OCI-LY1 (cell line): ENCODE measurements around the gene SH3RF3.

Source experiments
- H2AFZ ChIP-seq: fragments of 200-600 bp; sonication (generic), shearing (Covaris generic); 2 replicates; pipeline ENCODE4 v1.6.0; 2014; ENCODE audit warnings: antibody characterized with exemption, mild to moderate bottlenecking, low read length
- H3F3A ChIP-seq: fragments of 200-600 bp; sonication (generic), shearing (Covaris generic); 2 replicates; pipeline ENCODE4 v1.6.0; 2014; ENCODE audit warnings: mild to moderate bottlenecking, antibody characterized with exemption, low read length, moderate library complexity; ENCODE audit not compliant: insufficient read depth
- H3K27ac ChIP-seq: fragments of 200-600 bp; sonication (generic); 2 replicates; pipeline ENCODE4 v1.5.1; 2014; ENCODE audit warnings: low read length, mixed run types, mild to moderate bottlenecking, low read depth; ENCODE audit not compliant: poor library complexity, severe bottlenecking
- H3K27me3 ChIP-seq: fragments of 200-600 bp; sonication (generic); 2 replicates; pipeline ENCODE4 v1.6.0; 2014; ENCODE audit warnings: antibody characterized with exemption, mild to moderate bottlenecking, low read length, moderate library complexity; ENCODE audit not compliant: insufficient read depth
- H3K36me3 ChIP-seq: fragments of 200-600 bp; sonication (generic); 2 replicates; pipeline ENCODE4 v1.6.1; 2014; ENCODE audit warnings: mild to moderate bottlenecking, antibody characterized with exemption, low read length, moderate library complexity, mixed read lengths; ENCODE audit not compliant: insufficient read depth
- H3K4me1 ChIP-seq: fragments of 200-600 bp; sonication (generic); 2 replicates; pipeline ENCODE4 v1.5.1; 2014; ENCODE audit warnings: mild to moderate bottlenecking, low read length, moderate library complexity; ENCODE audit not compliant: insufficient read depth, severe bottlenecking
- H3K4me2 ChIP-seq: fragments of 200-600 bp; sonication (generic), shearing (Covaris generic); 2 replicates; pipeline ENCODE4 v1.6.1; 2014; ENCODE audit warnings: low read length
- H3K4me3 ChIP-seq: fragments of 200-600 bp; sonication (generic); 2 replicates; pipeline ENCODE4 v1.5.1; 2014; ENCODE audit warnings: low read length, low read depth, mild to moderate bottlenecking, mixed read lengths; ENCODE audit not compliant: poor library complexity, severe bottlenecking
- H3K79me2 ChIP-seq: fragments of 200-600 bp; shearing (Covaris generic); 2 replicates; pipeline ENCODE4 v1.6.1; 2016; ENCODE audit warnings: mixed run types, low read length, mixed read lengths; ENCODE audit not compliant: insufficient read depth
- H3K9ac ChIP-seq: fragments of 200-600 bp; sonication (generic), shearing (Covaris generic); 2 replicates; pipeline ENCODE4 v1.6.1; 2014; ENCODE audit warnings: mild to moderate bottlenecking, low read length, mixed read lengths
- H3K9me2 ChIP-seq: fragments of 200-600 bp; sonication (generic), shearing (Covaris generic); 2 replicates; pipeline ENCODE4 v1.6.1; 2014; ENCODE audit warnings: low read depth, mild to moderate bottlenecking, low read length, mixed read lengths
- H3K9me3 ChIP-seq: fragments of 200-600 bp; shearing (Covaris generic); 2 replicates; pipeline ENCODE4 v1.6.1; 2014; ENCODE audit warnings: low read length, mixed read lengths
- H4K20me1 ChIP-seq: fragments of 200-600 bp; sonication (generic), shearing (Covaris generic); 2 replicates; pipeline ENCODE4 v1.6.0; 2016; ENCODE audit warnings: mild to moderate bottlenecking, low read length; ENCODE audit not compliant: insufficient read depth
- EZH2 ChIP-seq: fragments of 200-600 bp; sonication (generic), shearing (Covaris generic); IDR thresholded peaks from 2 replicates; pipeline ENCODE4 v1.8.0; 2017; ENCODE audit warnings: borderline replicate concordance, mixed run types, mild to moderate bottlenecking, antibody characterized with exemption, low read length, moderate library complexity, mixed read lengths
- TF ChIP-seq, protein P1 (sequence below): fragments of 200-600 bp; sonication (generic), shearing (Covaris generic); IDR thresholded peaks from 2 replicates; pipeline ENCODE4 v1.5.1; 2017; ENCODE audit warnings: mild to moderate bottlenecking, antibody characterized with exemption, low read length, moderate library complexity, mixed read lengths

SH3RF3 gene

DNA sequence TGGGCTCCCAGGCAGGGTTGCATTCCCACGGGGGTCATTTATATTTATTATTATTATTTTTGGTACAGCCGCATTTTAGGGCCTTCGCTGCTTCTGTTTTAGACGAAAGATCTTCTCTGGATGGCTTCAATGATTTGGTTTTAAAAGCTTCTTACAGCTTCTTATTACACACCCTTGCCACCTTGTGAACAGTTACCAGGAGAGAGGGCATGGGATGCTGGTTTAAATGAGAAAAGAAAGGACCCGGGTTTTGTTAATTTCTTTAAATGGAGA lies 1.7 kb downstream of the SH3RF3 start:
- H3F3A ChIP-seq, result no peaks in the 10 kb centered on the region
- no peaks in the 10 kb centered on the region for H3K27me3 ChIP-seq
- no peaks in the 10 kb centered on the region for H3K36me3 ChIP-seq
- TF ChIP-seq, protein P1, sequence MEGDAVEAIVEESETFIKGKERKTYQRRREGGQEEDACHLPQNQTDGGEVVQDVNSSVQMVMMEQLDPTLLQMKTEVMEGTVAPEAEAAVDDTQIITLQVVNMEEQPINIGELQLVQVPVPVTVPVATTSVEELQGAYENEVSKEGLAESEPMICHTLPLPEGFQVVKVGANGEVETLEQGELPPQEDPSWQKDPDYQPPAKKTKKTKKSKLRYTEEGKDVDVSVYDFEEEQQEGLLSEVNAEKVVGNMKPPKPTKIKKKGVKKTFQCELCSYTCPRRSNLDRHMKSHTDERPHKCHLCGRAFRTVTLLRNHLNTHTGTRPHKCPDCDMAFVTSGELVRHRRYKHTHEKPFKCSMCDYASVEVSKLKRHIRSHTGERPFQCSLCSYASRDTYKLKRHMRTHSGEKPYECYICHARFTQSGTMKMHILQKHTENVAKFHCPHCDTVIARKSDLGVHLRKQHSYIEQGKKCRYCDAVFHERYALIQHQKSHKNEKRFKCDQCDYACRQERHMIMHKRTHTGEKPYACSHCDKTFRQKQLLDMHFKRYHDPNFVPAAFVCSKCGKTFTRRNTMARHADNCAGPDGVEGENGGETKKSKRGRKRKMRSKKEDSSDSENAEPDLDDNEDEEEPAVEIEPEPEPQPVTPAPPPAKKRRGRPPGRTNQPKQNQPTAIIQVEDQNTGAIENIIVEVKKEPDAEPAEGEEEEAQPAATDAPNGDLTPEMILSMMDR, result no peak
- no peak for TF ChIP-seq EZH2
- H3K4me1 ChIP-seq, result no peaks in the 10 kb centered on the region
- no peaks in the 10 kb centered on the region; the same call in 1 of the 2 replicates for H4K20me1 ChIP-seq
- no peak overlapping the region for H3K9ac ChIP-seq
- H3K9me3 ChIP-seq, result no peaks in the 10 kb centered on the region
- H3K4me2 ChIP-seq, result no peak overlapping the region
- no peak overlapping the region for H2AFZ ChIP-seq
- H3K4me3 ChIP-seq, result no peak overlapping the region
- no peaks in the 10 kb centered on the region for H3K79me2 ChIP-seq
- H3K27ac ChIP-seq, result no peak overlapping the region
- no peaks in the 10 kb centered on the region for H3K9me2 ChIP-seq

DNA sequence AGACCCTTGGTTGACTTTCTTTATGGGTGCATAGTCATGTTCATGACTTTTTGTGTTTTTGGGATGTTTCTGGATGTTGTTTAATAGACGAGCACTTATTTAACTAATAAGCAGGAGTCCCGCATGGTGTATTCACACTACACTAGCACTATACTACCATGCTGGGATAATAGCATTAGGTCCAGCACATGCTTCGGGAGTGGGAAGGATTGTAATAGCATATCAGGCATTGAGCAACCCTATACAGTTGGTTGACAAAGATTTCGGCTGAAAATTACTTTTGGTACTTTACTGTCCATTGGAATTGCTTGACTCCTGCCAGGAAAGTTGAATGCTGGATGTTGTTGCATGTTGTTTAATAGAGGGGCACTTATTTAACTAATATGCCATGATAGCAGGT lies 2.8 kb downstream of the SH3RF3 start:
- TF ChIP-seq EZH2, result no peak
- TF ChIP-seq, protein P1, result no peak
- Histone ChIP-seq H3K9ac (no peak overlapping the region), H3K27ac (no peak overlapping the region), H3K4me2 (no peak overlapping the region), H3K9me2 (no peaks in the 10 kb centered on the region), H2AFZ (no peak overlapping the region), H3K4me3 (no peak overlapping the region), H3K4me1 (no peaks in the 10 kb centered on the region), H3K79me2 (no peaks in the 10 kb centered on the region), H3K36me3 (no peaks in the 10 kb centered on the region), H3K27me3 (no peaks in the 10 kb centered on the region), H4K20me1 (no peaks in the 10 kb centered on the region; the same call in 1 of the 2 replicates), H3K9me3 (no peaks in the 10 kb centered on the region), H3F3A (no peaks in the 10 kb centered on the region)

DNA sequence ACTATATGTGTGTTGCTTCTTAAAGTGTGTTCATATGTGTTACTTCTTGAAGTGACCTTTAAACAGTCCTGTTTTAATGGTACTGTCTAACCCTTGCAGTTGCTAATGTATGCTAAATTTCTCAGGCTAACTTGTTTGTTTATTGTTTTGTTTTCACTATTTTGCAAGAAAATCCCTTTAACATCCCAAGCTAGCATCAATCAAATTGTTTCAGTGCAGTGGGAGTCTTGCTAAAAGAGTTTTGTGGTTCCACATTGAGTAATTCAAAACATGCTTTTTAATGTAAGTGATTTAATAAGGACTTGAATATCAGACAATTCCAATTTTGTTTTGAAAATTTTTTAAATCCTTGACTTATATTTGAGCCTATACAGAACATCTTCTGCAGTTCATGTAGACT lies 3.6 kb downstream of the SH3RF3 start:
- no peak for TF ChIP-seq EZH2
- TF ChIP-seq, protein P1, result no peak
- Histone ChIP-seq H3K27ac (no peak overlapping the region), H3K9me3 (no peaks in the 10 kb centered on the region), H3K9ac (no peak overlapping the region), H4K20me1 (no peaks in the 10 kb centered on the region; the same call in 1 of the 2 replicates), H3F3A (no peaks in the 10 kb centered on the region), H3K4me1 (no peaks in the 10 kb centered on the region), H3K4me2 (no peak overlapping the region), H3K36me3 (no peaks in the 10 kb centered on the region), H2AFZ (no peak overlapping the region), H3K9me2 (no peaks in the 10 kb centered on the region), H3K27me3 (no peaks in the 10 kb centered on the region), H3K4me3 (no peak overlapping the region), H3K79me2 (no peaks in the 10 kb centered on the region)
